Measurements from ENCODE around the gene ASCL5. TPM values are rescaled to one million over a fixed set of nuclear protein-coding genes. Genes with fewer than 3 reads are reported as not detected.

The ASCL5 gene
- total RNA-seq, 2 experiments from 2014 or later: 0.49 to 0.50 TPM

DNA sequence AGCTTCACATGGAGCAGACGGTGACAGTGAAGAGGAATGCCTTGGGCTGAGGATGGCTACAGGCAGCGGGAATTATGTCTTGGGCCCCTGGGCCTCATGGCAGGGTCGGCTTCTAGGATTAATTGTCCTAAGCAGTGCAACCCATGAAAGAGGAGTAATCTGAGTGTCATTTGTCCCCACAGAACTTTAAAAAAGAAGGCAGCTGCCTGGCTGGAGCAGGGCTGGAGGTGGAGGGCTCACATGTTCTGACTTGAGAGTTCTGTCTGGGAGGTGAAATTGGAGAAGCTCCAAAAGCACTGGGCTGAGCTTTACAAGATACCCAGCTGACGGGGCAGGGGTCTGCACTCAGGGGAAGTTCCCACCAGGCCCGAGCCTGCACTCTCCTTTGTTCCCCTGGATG lies 37.4 kb downstream of the ASCL5 start:
- H3K36me3 Mint-ChIP-seq (ENCODE audit: low read depth): no peaks in the 10 kb centered on the region
- Histone ChIP-seq H3K9me3 (ENCODE audit: control insufficient read depth in 1 of 2, insufficient read depth in 1 of 2, low read length in 2 of 2) (no peaks in the 10 kb centered on the region), H3K27me3 (ENCODE audit: control insufficient read depth in 1 of 2, insufficient read depth in 2 of 2, low read length in 2 of 2) (no peaks in the 10 kb centered on the region), H3K4me3 (ENCODE audit: low read length) (no peak overlapping the region), H3K4me1 (ENCODE audit: insufficient read depth, low read length) (peaks cover 1% of the 10 kb centered on the region), H3K36me3 (ENCODE audit: insufficient read depth, low read length) (no peaks in the 10 kb centered on the region), H3K27ac (ENCODE audit: low read depth in 1 of 2, low read length in 2 of 2) (no peak overlapping the region)
- no peaks in the 10 kb centered on the region for H3K9me3 Mint-ChIP-seq
- H3K27me3 Mint-ChIP-seq: peaks cover 24% of the 10 kb centered on the region
- H3K4me1 Mint-ChIP-seq (ENCODE audit: low read depth): no peaks in the 10 kb centered on the region
- DNase-seq (no peak), ATAC-seq (ENCODE audit: poor library complexity) (no peak)
- TF ChIP-seq, protein P1, sequence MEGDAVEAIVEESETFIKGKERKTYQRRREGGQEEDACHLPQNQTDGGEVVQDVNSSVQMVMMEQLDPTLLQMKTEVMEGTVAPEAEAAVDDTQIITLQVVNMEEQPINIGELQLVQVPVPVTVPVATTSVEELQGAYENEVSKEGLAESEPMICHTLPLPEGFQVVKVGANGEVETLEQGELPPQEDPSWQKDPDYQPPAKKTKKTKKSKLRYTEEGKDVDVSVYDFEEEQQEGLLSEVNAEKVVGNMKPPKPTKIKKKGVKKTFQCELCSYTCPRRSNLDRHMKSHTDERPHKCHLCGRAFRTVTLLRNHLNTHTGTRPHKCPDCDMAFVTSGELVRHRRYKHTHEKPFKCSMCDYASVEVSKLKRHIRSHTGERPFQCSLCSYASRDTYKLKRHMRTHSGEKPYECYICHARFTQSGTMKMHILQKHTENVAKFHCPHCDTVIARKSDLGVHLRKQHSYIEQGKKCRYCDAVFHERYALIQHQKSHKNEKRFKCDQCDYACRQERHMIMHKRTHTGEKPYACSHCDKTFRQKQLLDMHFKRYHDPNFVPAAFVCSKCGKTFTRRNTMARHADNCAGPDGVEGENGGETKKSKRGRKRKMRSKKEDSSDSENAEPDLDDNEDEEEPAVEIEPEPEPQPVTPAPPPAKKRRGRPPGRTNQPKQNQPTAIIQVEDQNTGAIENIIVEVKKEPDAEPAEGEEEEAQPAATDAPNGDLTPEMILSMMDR (IDR thresholded peaks at IDR 0.05): no peak
- CTCF ChIA-PET: no interaction called here
- POLR2A ChIA-PET: no interaction called here
- H3K27ac Mint-ChIP-seq: no peak overlapping the region
- intact Hi-C loops (cut with DNase I, micrococcal nuclease): loop anchor here (5.0 to 10.0 kb wide), 2 partner anchors 133 to 135 kb away; no protein-coding TSS in a partner anchor
- H3K4me3 Mint-ChIP-seq: no peak overlapping the region

DNA sequence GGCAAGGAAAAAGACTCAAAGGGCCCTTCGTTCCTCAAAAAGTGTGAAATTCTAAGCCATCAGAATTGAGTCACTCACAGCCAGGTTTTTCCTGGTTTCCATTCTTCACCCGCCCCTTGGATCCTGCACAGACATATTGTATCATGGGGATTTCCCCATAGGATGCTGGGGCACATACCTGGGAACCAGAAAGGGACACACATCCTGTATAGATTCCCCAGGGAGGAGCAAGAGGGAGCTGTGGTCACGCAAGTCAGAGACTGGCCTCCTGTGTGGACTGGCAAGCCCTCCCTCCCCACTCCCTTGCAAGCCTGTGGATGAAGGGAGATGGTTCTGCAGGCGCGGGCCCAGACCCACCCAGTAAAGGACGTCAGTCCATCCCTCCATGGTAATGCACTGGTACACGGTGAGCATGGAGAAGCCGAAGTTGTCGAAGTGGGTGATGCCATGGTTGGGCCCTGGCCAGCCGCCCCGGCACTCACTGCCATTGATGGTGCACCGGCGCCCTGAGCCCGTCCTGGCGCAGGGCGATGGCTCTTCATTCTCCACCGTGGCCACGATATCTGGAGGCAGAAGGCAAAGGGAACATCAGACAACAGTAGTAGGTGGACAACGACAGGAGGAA lies 38.0 kb downstream of the ASCL5 start:
- Histone ChIP-seq H3K4me1 (ENCODE audit: insufficient read depth, low read length) (peaks cover 4% of the 10 kb centered on the region), H3K4me3 (ENCODE audit: low read length) (no peak overlapping the region), H3K36me3 (ENCODE audit: insufficient read depth, low read length) (no peaks in the 10 kb centered on the region), H3K27ac (ENCODE audit: low read depth in 1 of 2, low read length in 2 of 2) (no peak overlapping the region), H3K27me3 (ENCODE audit: control insufficient read depth in 1 of 2, insufficient read depth in 2 of 2, low read length in 2 of 2) (no peaks in the 10 kb centered on the region), H3K9me3 (ENCODE audit: control insufficient read depth in 1 of 2, insufficient read depth in 1 of 2, low read length in 2 of 2) (no peaks in the 10 kb centered on the region)
- intact Hi-C loops (cut with DNase I, micrococcal nuclease): loop anchor here (5.0 to 10.0 kb wide), 2 partner anchors 133 to 136 kb away; no protein-coding TSS in a partner anchor
- POLR2A ChIA-PET: no interaction called here
- peaks cover 28% of the 10 kb centered on the region for H3K27me3 Mint-ChIP-seq
- no peaks in the 10 kb centered on the region for H3K4me1 Mint-ChIP-seq (ENCODE audit: low read depth)
- ATAC-seq (ENCODE audit: poor library complexity) (no peak), DNase-seq (no peak)
- CTCF ChIA-PET: no interaction called here
- TF ChIP-seq, protein P1 (IDR thresholded peaks at IDR 0.05): no peak
- no peaks in the 10 kb centered on the region for H3K36me3 Mint-ChIP-seq (ENCODE audit: low read depth)
- H3K4me3 Mint-ChIP-seq: no peak overlapping the region
- H3K9me3 Mint-ChIP-seq: no peaks in the 10 kb centered on the region
- no peak overlapping the region for H3K27ac Mint-ChIP-seq

DNA sequence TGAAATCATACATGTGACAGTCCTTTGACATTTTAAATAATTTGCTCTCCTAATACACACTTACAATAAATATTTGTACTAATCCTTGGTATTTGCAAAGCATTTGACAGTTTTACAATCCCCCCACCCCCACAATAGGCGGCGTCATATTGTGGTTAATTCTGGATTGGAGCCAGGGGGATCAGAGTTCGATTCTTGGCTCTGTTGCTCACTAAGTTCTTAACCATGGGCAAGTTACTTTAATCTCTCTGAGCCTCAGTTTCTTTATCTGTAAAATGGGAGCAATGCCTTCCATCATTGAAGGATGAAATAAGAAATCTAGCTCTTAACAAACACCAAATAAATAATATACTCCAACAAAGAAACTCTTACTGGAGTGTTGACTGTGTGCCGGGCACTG lies 38.6 kb downstream of the ASCL5 start:
- ChIA-PET CTCF (no interaction called here), POLR2A (no interaction called here)
- ATAC-seq (ENCODE audit: poor library complexity): no peak

More for the DNA sequence above, 38.6 kb downstream of the ASCL5 start:
- Mint-ChIP-seq H3K27me3 (peaks cover 28% of the 10 kb centered on the region), H3K27ac (no peak overlapping the region), H3K9me3 (no peaks in the 10 kb centered on the region), H3K4me3 (no peak overlapping the region), H3K4me1 (ENCODE audit: low read depth) (no peaks in the 10 kb centered on the region), H3K36me3 (ENCODE audit: low read depth) (no peaks in the 10 kb centered on the region)
- H3K27ac ChIP-seq (ENCODE audit: low read depth in 1 of 2, low read length in 2 of 2): no peak overlapping the region
- no peaks in the 10 kb centered on the region for H3K9me3 ChIP-seq (ENCODE audit: control insufficient read depth in 1 of 2, insufficient read depth in 1 of 2, low read length in 2 of 2)
- no peaks in the 10 kb centered on the region for H3K27me3 ChIP-seq (ENCODE audit: control insufficient read depth in 1 of 2, insufficient read depth in 2 of 2, low read length in 2 of 2)
- H3K4me1 ChIP-seq (ENCODE audit: insufficient read depth, low read length): peaks cover 4% of the 10 kb centered on the region
- no peaks in the 10 kb centered on the region for H3K36me3 ChIP-seq (ENCODE audit: insufficient read depth, low read length)
- no peak for DNase-seq
- H3K4me3 ChIP-seq (ENCODE audit: low read length): no peak overlapping the region
- intact Hi-C loops (cut with DNase I, micrococcal nuclease): loop anchor here (5.0 to 10.0 kb wide), 2 partner anchors 134 to 136 kb away; no protein-coding TSS in a partner anchor
- TF ChIP-seq, protein P1 (IDR thresholded peaks at IDR 0.05): no peak

Measured in CD4-positive, alpha-beta T cell (primary cell).